HCT116 (cell line): ENCODE results near the gene KRTAP12-3. TPM values are rescaled to one million over a fixed set of nuclear protein-coding genes. Genes with fewer than 3 reads are reported as not detected.

ENCODE experiments used
- ATAC-seq: fragments of 200-7000 bp; cut with Tn5 transposase; 2 replicates; pipeline ENCODE4 v1.9.1; 2020; ENCODE audit warnings: mild to moderate bottlenecking, moderate library complexity
- BruUV-seq: library from RNA; stranded (reverse); fragments of 400-500 nt; replicated peaks from 2 replicates; lab custom pipeline; 2021; lab: Mats Ljungman, UMichigan
- CTCF ChIA-PET: fragments of 300-600 bp; sonication (Branson Sonifier 250); formaldehyde crosslinking; loops from one replicate; lab custom pipeline; 2021; ENCODE audit warnings: antibody characterized with exemption; lab: Charles Lee
- POLR2A ChIA-PET: fragments of 300-600, 350-600 bp; sonication (Branson Sonifier 250); formaldehyde crosslinking; loops from one replicate; lab custom pipeline; 2021; ENCODE audit warnings: antibody characterized with exemption; lab: Charles Lee
- RAD21 ChIA-PET, 2 experiments: fragments of 300-600 bp; sonication (Branson Sonifier 250); formaldehyde crosslinking; loops; one replicate each; lab custom pipeline; 2023; ENCODE audit warnings: low total read pairs in 2 of 2; ENCODE audit not compliant: uncharacterized antibody in 2 of 2, unreplicated experiment in 2 of 2, low non-redundant PET in 1 of 2; lab: Charles Lee
- DNase-seq: peaks from one replicate; pipeline ENCODE4 v3.0.0-alpha.2; 2010; ENCODE audit warnings: low read depth, low spot score
- H2AFZ ChIP-seq: fragments of 200-600 bp; shearing (Covaris generic), sonication (generic); 2 replicates; pipeline ENCODE4 v1.6.1; 2017; ENCODE audit warnings: low read depth, mixed run types, mixed read lengths, antibody characterized with exemption, low read length; ENCODE audit not compliant: poor library complexity, severe bottlenecking
- H3K27ac ChIP-seq: 2 replicates; pipeline ENCODE4 v1.5.1; 2012; ENCODE audit warnings: low read depth, low read length
- H3K27me3 ChIP-seq: fragments of 200-600 bp; sonication (generic); 2 replicates; pipeline ENCODE4 v1.6.1; 2016; ENCODE audit warnings: mixed run types, low read length, mixed read lengths; ENCODE audit not compliant: insufficient read depth
- H3K36me3 ChIP-seq, 2 experiments: fragments of 200-500 bp in 1 of 2; fragments of 200-600 bp in 1 of 2; sonication (Bioruptor generic) in 1 of 2; sonication (generic) in 1 of 2; 2 replicates each; pipeline versions ENCODE4 v1.5.1 to v1.6.1; 2014 to 2016; ENCODE audit warnings: low read length in 2 of 2, inconsistent platforms in 1 of 2, mixed read lengths in 1 of 2, mixed run types in 1 of 2; ENCODE audit not compliant: insufficient read depth in 2 of 2, control insufficient read depth in 1 of 2
- H3K4me1 ChIP-seq, 2 experiments: fragments of 200-600 bp in 1 of 2; sonication (generic) in 1 of 2; 2 replicates each; pipeline versions ENCODE4 v1.5.1 to v1.6.1; 2012 to 2017; ENCODE audit warnings: low read length in 2 of 2, inconsistent platforms in 1 of 2, mild to moderate bottlenecking in 1 of 2, mixed read lengths in 1 of 2, mixed run types in 1 of 2, moderate library complexity in 1 of 2; ENCODE audit not compliant: insufficient read depth in 2 of 2, control insufficient read depth in 1 of 2
- H3K4me2 ChIP-seq: fragments of 200-600 bp; sonication (generic); 2 replicates; pipeline ENCODE4 v1.6.1; 2017; ENCODE audit warnings: mixed run types, low read length, mixed read lengths
- H3K4me3 ChIP-seq, 2 experiments: fragments of 200-600 bp in 1 of 2; sonication (generic) in 1 of 2; replicated peaks in 1 of 2; 2 replicates each; pipeline ENCODE4 v1.5.1; 2011 to 2016; ENCODE audit warnings: low read length in 2 of 2, control low read depth in 1 of 2, low read depth in 1 of 2, mild to moderate bottlenecking in 1 of 2, mixed read lengths in 1 of 2, mixed run types in 1 of 2
- H3K79me2 ChIP-seq: fragments of 200-600 bp; sonication (generic); 2 replicates; pipeline ENCODE4 v1.6.1; 2017; ENCODE audit warnings: mild to moderate bottlenecking, mixed run types, low read length, moderate library complexity, mixed read lengths; ENCODE audit not compliant: insufficient read depth
- H3K9ac ChIP-seq: fragments of 200-600 bp; sonication (generic); 2 replicates; pipeline ENCODE4 v1.6.1; 2016; ENCODE audit warnings: low read length, mixed read lengths
- H3K9me2 ChIP-seq: fragments of 200-600 bp; sonication (generic), shearing (Covaris generic); 2 replicates; pipeline ENCODE4 v1.6.1; 2017; ENCODE audit warnings: mixed run types, mild to moderate bottlenecking, moderate library complexity; ENCODE audit not compliant: insufficient read depth
- H3K9me3 ChIP-seq, 2 experiments: fragments of 200-500 bp in 1 of 2; fragments of 200-600 bp in 1 of 2; sonication (Bioruptor generic) in 1 of 2; sonication (generic) in 1 of 2; 2 replicates each; pipeline ENCODE4 v1.6.1; 2014 to 2017; ENCODE audit warnings: low read length in 2 of 2, mixed read lengths in 2 of 2, inconsistent platforms in 1 of 2, low read depth in 1 of 2, mild to moderate bottlenecking in 1 of 2, mixed run types in 1 of 2, moderate library complexity in 1 of 2; ENCODE audit not compliant: control insufficient read depth in 1 of 2, insufficient read depth in 1 of 2
- H4K20me1 ChIP-seq: fragments of 200-600 bp; sonication (generic), shearing (Covaris generic); 2 replicates; pipeline ENCODE4 v1.6.1; 2017; ENCODE audit warnings: mixed run types, mild to moderate bottlenecking, moderate library complexity; ENCODE audit not compliant: insufficient read depth
- ATF3 ChIP-seq: IDR thresholded peaks from 2 replicates; pipeline ENCODE4 v1.6.1; 2012
- CTCF ChIP-seq, 3 experiments: fragments of 200-600 bp in 1 of 3; sonication (generic) in 1 of 3; IDR thresholded peaks in 2 of 3; conservative IDR thresholded peaks in 1 of 3; 2 replicates each; pipeline ENCODE4 v1.5.1; 2012 to 2017; ENCODE audit warnings: low read depth in 2 of 3, low read length in 2 of 3, antibody characterized with exemption in 1 of 3, borderline replicate concordance in 1 of 3, control low read depth in 1 of 3, mild to moderate bottlenecking in 1 of 3, mixed read lengths in 1 of 3, mixed run types in 1 of 3, moderate library complexity in 1 of 3; ENCODE audit not compliant: insufficient read depth in 1 of 3
- JUND ChIP-seq: IDR thresholded peaks from 2 replicates; pipeline ENCODE4 v1.6.1; 2012
- MAX ChIP-seq: IDR thresholded peaks from 2 replicates; pipeline ENCODE4 v1.6.1; 2012
- POLR2A ChIP-seq: IDR thresholded peaks from 2 replicates; pipeline ENCODE4 v1.7.0; 2011; ENCODE audit warnings: borderline replicate concordance; ENCODE audit not compliant: insufficient read depth, insufficient read length; ENCODE audit errors: extremely low read depth
- SRF ChIP-seq: IDR thresholded peaks from 2 replicates; pipeline ENCODE4 v1.6.1; 2012; ENCODE audit warnings: low read depth
- TCF7L2 ChIP-seq: IDR thresholded peaks from 2 replicates; pipeline ENCODE4 v1.7.0; 2011; ENCODE audit warnings: borderline replicate concordance, inconsistent platforms; ENCODE audit not compliant: insufficient read depth, insufficient read length; ENCODE audit errors: extremely low read depth
- ZFX ChIP-seq: fragments of 450-650 bp; IDR thresholded peaks from 2 replicates; pipeline ENCODE4 v1.6.1; 2017
- intact Hi-C: fragments of 100-400 bp; cut with micrococcal nuclease; formaldehyde crosslinking; loops from 2 replicates; pipeline ENCODE4 v1.10.0; 2022
- total RNA-seq: library from RNA; stranded (reverse); gene quantifications from one replicate; pipeline ENCODE4 v1.2.1, GENCODE V29; 2021; ENCODE audit not compliant: unreplicated experiment

Gene KRTAP12-3
- total RNA-seq, 1 experiment from 2014 or later = not detected

- POLR2A ChIA-PET = no interaction called here
- BruUV-seq = no TSS peak
- no peaks in the 10 kb centered on the region for H3K9me2 ChIP-seq
These were observed 27.3 kb upstream of the KRTAP12-3 start for GRCh38 chr21:44630440-44630839.

More at GRCh38 chr21:44630440-44630839, 27.3 kb upstream of the KRTAP12-3 start:
- H3K79me2 ChIP-seq = no peaks in the 10 kb centered on the region
- CTCF ChIA-PET = no interaction called here
- H3K27me3 ChIP-seq = no peaks in the 10 kb centered on the region
- DNase-seq = no peak
- RAD21 ChIA-PET = no interaction called here
- no peak overlapping the region for H2AFZ ChIP-seq
- TF ChIP-seq SRF (no peak), ATF3 (no peak), JUND (no peak), CTCF (IDR thresholded peaks at IDR 0.05 in 2 of 3, conservative IDR thresholded peaks at IDR 0.05 in 1 of 3; ENCODE audit: borderline replicate concordance in 1 of 3, insufficient read depth in 1 of 3, low read depth in 2 of 3, low read length in 2 of 3) (no peak), TCF7L2 (no peak), MAX (no peak), POLR2A (no peak), ZFX (no peak)
- TF ChIP-seq, all 23 proteins: peak for 0
- no peaks in the 10 kb centered on the region for H4K20me1 ChIP-seq
- no peaks in the 10 kb centered on the region for H3K36me3 ChIP-seq
- H3K27ac ChIP-seq = no peak overlapping the region
- no peak overlapping the region for H3K4me2 ChIP-seq
- no peaks in the 10 kb centered on the region for H3K4me1 ChIP-seq
- H3K9ac ChIP-seq = no peak overlapping the region
- peaks cover 0 to 3% of the 10 kb centered on the region in 2 experiments; a peak in 1 of 4 replicates for H3K9me3 ChIP-seq
- H3K4me3 ChIP-seq = no peak overlapping the region
- ATAC-seq = no peak
- intact Hi-C loops = no loop called here
